Activated naive CD4-positive, alpha-beta T cell treated with Interleukin-2 at 50 U/mL for 16 hours (primary cell): Measurements from ENCODE around the gene PPP1R7.
"Not testable (repeated sequence)": the region's sequence is repeated elsewhere in the genome, so short reads cannot be mapped to it uniquely, and the experiment has no call there.

Experiments used
- DNase-seq: peaks from one replicate; pipeline ENCODE4 v3.0.0-alpha.2; 2020

The PPP1R7 gene

DNA sequence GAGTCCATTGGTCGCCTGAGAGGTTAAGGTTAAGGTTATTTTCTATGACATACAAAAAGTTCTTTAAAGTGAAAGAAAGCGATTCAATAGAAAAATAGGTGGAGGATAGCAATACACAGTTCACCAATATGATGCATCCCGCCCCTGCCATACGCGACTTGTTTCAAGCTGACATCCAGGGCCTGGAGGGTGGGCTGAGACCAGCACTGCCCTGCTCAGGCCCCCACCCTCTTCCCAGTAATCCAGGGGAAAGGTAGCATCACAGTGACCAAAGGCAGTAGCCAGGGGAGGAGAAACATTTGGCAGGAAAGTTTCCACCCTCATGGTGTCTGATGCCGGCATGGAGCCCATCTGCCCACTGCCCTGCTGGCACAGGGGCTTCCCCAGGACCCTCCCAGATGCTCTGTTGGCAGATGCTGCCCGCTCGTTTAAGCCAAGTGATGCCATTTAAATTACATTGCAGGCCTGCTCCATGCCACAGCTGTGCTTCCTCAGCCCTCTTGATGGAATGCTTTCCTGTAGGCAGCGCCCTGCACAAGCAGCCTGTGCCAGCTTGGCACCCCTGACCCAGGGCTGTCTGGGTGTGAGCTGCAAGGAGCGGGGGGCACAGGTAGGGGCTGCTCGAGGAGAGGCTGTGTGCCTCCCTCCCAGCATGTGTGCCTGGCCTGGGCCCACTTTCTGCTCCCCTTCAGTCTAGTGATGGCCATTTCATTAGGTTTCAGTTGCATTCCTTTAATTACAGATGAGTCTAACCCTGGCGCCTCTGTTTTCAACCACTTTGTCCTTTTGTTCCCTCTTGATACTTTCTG, 27.5 kb downstream of the PPP1R7 start:
- DNase-seq = no peak

- no peak for DNase-seq
Observed at GRCh38 chr2:241178961-241179360, 28.7 kb downstream of the PPP1R7 start.

- peak; percentile 54 for DNase-seq
Observed at GRCh38 chr2:241179899-241180298, 29.6 kb downstream of the PPP1R7 start.

DNA sequence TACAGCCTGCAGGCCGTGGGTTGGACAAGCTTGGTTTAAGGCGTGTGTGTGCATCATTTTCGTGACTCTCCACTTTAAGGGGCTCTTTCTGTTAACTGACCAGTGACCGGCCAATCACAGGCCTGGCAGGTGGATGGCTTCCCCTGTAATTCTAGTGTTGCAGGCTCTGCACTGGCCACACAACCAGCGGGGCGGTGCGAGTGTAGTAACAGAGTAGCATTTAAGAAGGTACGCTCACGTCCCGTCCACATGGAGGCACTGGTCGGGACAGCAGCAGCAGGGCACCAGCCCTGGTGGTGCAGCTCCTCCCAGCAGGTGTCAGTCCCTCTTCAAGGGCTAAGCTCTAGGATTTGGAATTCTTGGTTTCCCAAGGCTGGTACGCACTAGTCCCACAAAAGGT, 30.2 kb downstream of the PPP1R7 start:
- no peak for DNase-seq

DNA sequence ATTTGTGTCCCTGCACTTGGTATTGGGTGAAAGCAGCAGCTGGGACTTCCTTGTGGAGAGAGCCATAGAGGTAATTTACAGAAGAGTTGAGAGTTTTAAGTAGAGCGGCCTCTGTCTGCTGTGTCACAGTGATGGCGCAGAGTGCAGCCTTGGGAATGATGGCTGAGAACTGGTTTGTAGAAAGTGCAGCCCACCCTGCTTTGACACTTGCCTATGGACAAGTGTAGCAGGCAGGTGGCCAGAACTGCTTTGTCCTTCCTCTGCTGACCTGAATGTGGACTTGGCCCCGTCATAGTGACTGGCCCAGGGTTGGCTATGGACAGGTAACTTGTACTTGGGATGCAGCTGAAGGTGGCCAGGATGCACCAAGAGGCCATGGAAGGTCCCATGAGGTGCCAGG, 31.9 kb downstream of the PPP1R7 start:
- no peak for DNase-seq

DNA sequence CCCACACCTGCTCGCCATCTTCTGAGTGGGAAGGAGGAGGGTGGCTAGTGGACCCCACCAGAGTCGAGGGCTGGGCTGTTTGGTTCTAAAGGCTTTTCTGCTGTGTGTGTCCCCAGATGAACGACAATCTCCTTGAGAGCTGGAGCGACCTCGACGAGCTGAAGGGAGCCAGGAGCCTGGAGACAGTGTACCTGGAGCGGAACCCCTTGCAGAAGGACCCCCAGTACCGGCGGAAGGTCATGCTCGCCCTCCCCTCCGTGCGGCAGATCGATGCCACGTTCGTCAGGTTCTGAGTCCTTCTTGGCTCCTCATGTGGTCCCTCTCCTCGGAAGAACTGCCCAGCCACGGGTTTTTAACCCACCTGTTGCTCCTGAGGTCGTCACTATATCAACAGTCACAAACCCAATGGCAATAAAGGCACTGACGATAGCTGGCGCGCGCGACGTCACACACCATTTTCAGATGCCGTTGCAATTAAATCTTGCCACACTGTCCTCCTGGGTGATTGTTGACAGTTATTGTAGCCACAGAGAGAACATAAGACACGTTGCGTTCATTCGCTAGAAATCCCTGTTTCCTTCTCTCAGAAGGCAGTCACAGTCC, 32.4 kb downstream of the PPP1R7 start:
- DNase-seq = no peak

GRCh38 chr2:241183221-241183620, 33.0 kb downstream of the PPP1R7 start:
- no peak for DNase-seq

DNA sequence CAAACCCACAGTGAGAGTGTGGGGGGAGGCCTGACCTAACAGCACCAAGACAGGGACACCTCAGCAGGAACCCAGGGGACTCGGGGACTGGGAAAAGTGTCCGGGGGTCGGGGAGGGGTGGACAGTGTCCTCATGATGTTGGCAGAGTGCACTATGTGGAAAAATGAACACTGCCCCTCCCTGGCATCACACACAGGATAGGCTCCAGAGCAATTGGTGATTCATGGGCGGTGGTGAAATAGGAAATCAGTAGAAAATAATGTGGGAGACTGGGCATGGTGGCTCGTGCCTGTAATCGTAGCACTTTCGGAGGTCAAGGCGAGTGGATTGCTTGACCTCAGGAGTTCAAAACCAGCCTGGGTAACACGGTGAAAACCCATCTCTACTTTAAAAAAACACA, 34.6 kb downstream of the PPP1R7 start:
- no peak for DNase-seq

DNA sequence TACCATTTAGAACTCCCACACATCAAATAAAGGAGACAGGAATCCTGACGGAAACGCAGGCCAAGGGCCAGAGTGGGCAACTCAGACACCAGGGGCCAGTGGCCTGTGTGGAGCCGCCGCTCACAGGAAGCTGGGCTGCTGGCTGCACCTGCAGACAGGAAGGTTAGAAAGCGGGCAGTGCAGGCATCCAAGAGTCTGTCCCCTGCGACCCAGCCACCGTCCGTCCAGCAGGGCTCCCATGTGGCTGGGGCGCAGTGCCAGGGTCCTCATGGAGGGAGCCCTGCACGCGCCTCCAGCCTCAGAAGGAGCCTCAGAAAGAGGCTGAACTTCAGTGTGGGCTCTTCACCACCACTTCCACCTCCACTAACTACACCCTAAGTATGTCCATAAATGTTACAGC, 35.7 kb downstream of the PPP1R7 start:
- no peak for DNase-seq

DNA sequence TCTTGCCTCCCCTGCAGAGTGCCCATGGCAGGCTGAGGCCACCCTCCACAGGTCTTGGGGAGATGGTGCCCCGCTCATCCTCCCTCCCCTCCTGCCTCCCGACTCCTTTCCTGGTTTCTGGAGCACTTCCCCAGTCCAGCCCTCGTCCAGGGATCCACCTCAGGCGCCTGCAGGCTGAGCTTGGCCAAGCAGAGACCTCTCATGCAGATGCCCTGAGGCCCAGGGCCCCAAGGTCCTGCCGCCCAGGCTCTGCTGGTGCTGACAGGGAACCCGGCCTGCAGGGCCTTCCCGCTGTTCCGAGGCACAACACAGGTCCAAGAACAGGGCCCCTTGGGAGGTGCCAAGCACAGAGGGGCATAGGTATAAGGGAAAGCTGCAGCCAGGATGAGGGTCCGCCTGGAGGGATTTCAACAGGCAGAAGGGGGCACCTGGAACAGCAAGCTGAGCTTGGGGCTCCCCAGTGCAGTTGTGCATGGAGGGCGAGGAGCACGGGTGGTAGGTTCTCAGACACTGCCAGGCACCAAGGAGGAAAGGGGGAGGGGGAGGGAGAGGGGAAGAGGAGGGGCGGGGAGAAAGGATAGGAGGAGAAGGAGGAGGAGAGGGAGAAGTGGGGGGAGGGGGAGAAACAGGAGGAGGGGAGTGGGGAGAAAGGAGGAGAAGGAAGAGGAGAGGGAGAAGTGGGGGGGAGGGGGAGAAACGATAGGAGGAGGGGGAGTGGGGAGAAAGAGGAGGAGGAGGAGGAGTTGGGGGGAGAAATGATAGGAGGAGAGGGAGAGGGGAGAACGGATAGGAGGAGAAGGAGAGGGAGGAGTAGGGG, 37.0 kb downstream of the PPP1R7 start:
- no peak for DNase-seq

- no peak for DNase-seq
Observed at GRCh38 chr2:241187918-241188234, 37.6 kb downstream of the PPP1R7 start.

DNA sequence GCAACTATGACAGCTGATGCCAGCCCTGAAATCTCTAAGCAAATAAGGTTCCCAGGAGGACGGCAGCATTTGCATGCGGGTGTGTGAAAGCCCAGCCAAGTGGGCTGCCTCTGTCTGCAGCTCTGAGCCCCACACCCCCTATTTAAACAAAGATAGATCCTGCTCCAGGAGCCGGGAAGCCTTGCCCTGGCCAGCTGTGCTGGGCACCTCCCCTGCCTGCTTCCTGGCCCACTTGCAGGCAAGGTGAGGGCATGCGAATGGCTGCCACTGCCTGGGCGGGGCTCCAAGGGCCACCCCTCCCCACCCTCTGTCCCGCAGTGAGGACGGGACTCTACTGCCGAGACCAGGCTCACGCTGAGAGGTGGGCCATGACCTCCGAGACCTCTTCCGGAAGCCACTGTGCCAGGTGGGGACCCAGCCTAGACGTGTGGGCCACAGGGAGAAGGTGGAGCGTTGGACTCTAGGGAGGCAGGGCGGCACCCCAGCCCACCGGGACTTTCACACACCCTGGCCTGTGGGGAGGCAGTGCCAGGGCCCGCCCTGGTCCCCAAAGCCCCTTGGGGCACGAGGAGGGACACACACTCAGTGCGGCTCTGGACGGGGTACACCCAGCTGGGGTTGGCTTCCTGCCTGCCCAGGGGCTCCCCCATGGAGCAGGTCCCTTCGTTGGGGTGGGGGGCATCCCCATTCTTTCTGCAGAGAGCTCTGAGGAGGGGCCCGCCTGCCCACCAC, 38.3 kb downstream of the PPP1R7 start, which contains the start of gene ANO7:
Gene ANO7, plus strand, starts transcription at position 317 of the 732 bp plus-strand sequence. CDS start 1,387 bp downstream, outside the sequence.
- no peak for DNase-seq

GRCh38 chr2:241189093-241189855, 39.0 kb downstream of the PPP1R7 start:
- no peak for DNase-seq

- no peak for DNase-seq
Observed at GRCh38 chr2:241189856-241190201, 39.6 kb downstream of the PPP1R7 start.

- DNase-seq = no peak
Observed at GRCh38 chr2:241190291-241190981, 40.2 kb downstream of the PPP1R7 start.

DNA sequence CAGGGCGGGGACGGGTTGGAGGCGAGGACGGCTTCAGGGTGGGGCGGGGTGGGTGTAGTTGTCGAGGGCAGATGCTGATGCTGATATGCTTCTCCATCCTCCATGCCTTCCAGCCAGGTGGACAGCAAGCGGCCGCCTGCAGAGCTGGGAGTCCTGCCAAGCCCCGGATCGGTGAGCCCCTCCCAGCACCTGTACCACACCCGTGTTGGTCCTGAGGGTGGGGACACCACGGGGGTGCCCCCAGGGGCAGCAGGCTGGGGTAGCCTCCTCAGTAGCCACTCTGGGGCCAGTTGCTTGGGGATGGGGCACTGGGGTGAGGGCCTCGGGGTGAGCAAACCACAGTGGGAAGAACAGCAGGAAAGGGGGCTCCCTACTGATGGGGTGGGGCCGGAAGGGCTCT, 40.8 kb downstream of the PPP1R7 start:
- DNase-seq = no peak

DNA sequence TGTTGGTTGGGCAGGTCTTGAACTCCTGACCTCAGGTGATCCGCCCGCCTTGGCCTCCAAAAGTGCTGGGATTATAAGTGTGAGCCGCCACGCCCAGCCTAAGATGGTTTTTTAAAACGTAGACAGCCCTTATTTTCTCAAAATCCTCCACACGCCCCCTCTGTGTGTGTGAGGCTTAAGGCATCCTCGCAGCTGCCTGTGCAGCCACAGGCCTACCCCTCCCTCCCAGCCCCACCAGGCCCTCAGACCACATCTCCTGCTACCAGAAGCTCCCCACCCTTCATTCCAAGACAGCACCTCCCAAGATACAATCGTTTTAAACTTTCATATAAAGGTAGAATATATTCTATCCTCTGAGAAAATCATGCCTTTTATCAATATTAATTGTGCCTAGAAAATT, 43.0 kb downstream of the PPP1R7 start:
- no peak for DNase-seq

DNA sequence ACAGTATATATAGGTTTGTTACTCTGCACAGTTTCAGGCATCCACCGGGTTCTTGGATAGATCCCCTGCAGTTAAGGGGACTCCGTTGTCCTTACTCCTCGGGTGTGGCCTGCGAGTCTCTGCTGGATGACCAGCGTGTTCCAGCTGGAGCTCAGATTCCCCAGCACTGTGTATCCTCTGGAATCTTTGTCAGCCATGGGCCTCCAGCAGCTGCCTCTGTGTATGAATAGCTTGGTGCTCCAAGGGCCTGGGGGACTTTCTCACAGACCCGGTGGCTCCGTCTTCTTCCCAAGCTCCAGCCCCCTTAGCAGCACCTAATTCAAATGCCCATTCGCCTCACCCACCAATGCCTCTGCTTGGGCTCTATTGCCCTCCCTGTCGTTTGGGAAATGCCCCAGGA, 44.5 kb downstream of the PPP1R7 start:
- DNase-seq = no peak

- no peak for DNase-seq
Observed at GRCh38 chr2:241195506-241196130, 45.4 kb downstream of the PPP1R7 start.

- DNase-seq = not testable (repeated sequence)
Observed at GRCh38 chr2:241197246-241197645, 47.0 kb downstream of the PPP1R7 start.

- no peak for DNase-seq
Observed at GRCh38 chr2:241197947-241198346, 47.7 kb downstream of the PPP1R7 start.
